Prostate gland (tissue), 2 donors: ENCODE data around the gene CHSY1.

Source experiments
- CTCF ChIP-seq, 4 experiments: fragments of 200-600 bp in 2 of 4; fragments of 450-650 bp in 2 of 4; sonication (generic) in 2 of 4; IDR thresholded peaks; 1 replicate in 3 of 4; 2 replicates in 1 of 4; pipeline ENCODE4 v1.5.1; 2016 to 2019; ENCODE audit warnings: antibody characterized with exemption in 4 of 4, mild to moderate bottlenecking in 2 of 4, moderate library complexity in 2 of 4
- POLR2AphosphoS5 ChIP-seq: sonication (generic); formaldehyde crosslinking; IDR thresholded peaks from one replicate; pipeline ENCODE4 v1.6.1; 2017; ENCODE audit warnings: antibody characterized with exemption

GRCh38 chr15:101272584-101272983 is 20.7 kb upstream of the CHSY1 start:
- TF ChIP-seq CTCF (IDR thresholded peaks at IDR 0.05) (no peak), POLR2AphosphoS5 (no peak)
